HG03108 (cell line): ENCODE data around the gene IGFBPL1.
A peak's percentile ranks its signal among the peaks of the same experiment; 100 is the strongest.
"Not testable (repeated sequence)": the region's sequence is repeated elsewhere in the genome, so short reads cannot be mapped to it uniquely, and the experiment has no call there.

ENCODE experiments used
- ATAC-seq: cut with Tn5 transposase; IDR thresholded peaks from one replicate; pipeline ENCODE4 v1.9.1; 2021; ENCODE audit warnings: moderate library complexity; ENCODE audit not compliant: unreplicated experiment

The IGFBPL1 gene

DNA sequence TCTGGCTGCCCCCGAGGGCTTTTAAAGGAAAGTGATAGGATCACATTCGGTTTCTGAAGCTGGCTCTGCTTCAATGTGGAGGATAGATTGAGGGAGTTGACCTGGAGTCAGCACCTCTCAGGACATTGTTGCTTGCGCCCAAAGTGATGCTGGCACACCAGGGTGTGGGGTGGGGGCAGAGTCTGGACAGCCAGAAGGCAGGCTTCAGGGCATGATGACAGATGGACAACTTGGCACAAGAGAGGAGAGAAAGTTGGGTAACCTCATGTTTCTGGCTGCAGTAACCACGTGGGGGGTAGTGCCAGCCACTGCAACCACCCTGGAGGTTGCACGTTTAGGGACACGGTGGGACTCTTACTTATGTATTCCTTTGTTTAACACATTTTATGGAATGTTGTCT is 22.3 kb downstream of the IGFBPL1 start:
- no peak for ATAC-seq

DNA sequence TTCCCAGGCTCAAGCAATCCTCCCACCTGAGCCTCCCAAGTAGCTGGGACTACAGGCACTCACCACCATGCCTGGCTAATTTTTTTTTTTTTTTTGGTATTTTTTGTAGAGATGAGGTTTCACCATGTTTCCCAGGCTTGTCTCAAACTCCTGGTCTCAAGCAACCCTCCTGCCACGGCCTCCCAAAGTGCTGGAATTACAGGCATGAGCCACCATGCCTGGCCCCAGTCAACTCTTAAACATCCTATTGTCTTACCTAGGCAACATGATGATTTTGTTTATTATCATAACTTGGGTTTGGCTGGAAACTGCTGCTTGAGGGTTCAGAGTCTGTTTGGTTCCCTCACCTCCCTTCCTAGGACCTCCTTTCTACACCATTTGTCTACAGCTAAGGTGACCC is 25.1 kb downstream of the IGFBPL1 start:
- not testable (repeated sequence) for ATAC-seq

DNA sequence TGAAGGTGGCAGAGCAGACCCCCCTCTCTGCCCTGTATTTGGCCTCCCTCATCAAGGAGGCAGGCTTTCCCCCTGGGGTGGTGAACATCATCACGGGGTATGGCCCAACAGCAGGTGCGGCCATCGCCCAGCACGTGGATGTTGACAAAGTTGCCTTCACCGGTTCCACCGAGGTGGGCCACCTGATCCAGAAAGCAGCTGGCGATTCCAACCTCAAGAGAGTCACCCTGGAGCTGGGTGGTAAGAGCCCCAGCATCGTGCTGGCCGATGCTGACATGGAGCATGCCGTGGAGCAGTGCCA is 27.9 kb downstream of the IGFBPL1 start:
- no peak for ATAC-seq

- no peak for ATAC-seq
These were observed 28.4 kb downstream of the IGFBPL1 start for GRCh38 chr9:38395653-38396370.

GRCh38 chr9:38394416-38394815 is 29.8 kb downstream of the IGFBPL1 start:
- ATAC-seq, result no peak

DNA sequence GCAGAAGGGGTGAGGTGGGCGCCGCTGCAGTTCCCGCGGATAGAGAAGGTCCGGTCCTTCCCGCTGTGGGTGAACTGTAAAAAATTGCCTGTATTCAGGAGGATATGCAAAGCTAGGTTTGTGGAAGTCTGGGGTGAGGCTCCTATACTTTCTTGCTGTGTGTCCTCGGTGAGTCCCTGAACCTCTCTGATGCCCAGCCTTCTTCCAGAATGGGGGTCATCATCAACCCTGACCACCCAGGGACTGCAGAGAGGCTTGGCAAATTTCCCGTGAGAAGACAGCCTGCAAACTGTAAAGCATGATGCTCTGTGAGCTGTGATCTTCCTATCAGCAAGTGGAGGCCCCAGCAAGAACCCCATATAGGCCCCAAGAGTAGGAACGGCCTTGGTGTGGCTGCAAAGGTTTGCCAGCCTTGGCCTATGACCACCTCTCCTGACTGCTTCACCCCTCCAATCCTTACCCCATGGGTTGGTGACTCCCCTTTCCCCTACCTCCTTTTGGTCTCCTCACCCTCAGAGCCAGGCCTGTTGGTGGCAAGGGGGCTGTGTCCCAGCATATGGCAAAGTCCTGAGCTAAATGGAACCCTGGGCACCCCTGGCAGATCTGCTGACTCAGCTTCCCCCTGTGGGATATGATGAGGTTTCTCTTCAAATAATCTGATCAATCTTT is 31.0 kb downstream of the IGFBPL1 start:
- ATAC-seq, result no peak

GRCh38 chr9:38392235-38393127 is 31.8 kb downstream of the IGFBPL1 start, which contains the start of gene ALDH1B1:
Gene ALDH1B1 (plus strand): TSS chr9:38392702. CDS start chr9:38395749, 3,047 bp downstream.
- peak; percentile 99 for ATAC-seq

DNA sequence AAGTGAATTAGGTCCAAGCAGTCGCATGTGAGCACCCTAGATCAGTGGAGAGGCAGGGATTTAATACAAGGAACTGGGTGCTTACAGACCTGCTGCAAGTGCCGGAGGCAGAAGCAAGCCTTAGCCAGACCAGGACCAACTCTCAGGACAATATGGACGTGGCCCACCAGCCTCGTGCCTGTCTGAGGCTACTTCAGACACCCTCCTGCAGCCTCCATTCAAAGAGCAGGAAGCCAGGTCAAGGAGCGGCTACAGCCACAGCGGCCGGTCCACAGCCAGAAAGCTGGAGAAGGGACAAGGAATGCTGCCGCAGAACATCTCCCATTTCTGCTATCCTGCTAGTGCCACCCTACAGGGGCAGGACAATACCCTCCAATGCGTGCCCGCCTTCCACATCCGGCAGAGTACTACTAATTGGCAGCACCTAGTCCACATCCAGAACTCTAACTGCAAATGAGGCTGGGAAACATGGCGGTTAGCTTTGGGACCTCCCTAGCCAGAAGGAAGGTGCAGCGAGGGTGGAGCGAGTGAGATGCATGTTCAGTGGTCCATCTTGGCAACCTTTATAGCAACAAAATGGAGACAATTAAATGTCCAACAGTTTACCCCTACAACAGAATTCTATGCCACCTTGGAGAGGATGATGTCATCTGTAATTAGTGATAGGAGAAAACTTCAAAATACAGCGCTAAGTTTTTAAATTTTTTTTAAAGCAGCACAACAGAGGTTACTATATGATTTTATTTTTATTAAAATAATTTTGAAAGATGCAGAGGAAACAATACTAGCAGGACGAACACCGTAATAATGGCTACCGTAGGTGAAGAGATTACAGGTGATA is 32.8 kb downstream of the IGFBPL1 start:
- no peak for ATAC-seq

GRCh38 chr9:38390851-38391250 is 33.4 kb downstream of the IGFBPL1 start:
- ATAC-seq, result no peak

DNA sequence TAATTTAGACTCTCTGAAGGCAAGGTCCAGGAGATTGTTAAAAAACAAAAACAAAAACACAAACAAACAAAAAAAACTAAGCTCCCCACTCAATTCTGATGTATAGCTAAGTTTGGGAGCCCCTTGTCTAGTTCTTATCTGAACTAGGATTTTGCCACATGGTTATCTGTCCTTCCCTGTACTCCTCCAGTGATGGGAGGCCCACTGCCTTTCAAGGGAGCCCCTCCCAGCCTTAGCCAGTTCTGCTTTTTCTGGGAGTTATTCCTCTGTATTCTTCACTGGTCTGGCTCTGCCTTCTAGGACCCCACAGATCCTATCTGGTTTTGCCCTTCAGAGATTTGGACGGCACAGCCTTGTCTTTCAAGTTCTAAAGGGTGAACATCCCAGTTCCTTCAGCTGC is 33.8 kb downstream of the IGFBPL1 start:
- ATAC-seq, result no peak

GRCh38 chr9:38389313-38389712 is 34.9 kb downstream of the IGFBPL1 start:
- no peak for ATAC-seq

GRCh38 chr9:38388283-38389223 is 35.7 kb downstream of the IGFBPL1 start:
- ATAC-seq, result no peak

DNA sequence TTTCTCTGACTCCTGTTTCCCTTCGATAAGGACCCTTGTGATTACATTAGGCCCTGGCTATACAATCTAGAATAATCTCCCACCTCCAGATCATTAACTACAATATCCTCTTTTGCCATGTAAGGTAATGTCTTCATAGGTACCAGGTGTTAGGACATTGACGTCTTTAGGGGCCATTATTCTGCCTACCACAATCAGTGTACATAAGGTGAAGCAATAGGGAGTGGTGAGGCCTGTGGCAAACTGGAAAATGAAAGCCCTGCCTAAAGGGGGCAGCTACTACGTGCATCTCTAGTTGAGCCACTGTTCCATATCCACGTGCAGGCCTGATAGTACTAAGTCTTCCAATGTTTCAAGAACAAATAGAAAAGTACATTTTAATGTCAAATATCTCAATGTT is 36.5 kb downstream of the IGFBPL1 start:
- no peak for ATAC-seq

DNA sequence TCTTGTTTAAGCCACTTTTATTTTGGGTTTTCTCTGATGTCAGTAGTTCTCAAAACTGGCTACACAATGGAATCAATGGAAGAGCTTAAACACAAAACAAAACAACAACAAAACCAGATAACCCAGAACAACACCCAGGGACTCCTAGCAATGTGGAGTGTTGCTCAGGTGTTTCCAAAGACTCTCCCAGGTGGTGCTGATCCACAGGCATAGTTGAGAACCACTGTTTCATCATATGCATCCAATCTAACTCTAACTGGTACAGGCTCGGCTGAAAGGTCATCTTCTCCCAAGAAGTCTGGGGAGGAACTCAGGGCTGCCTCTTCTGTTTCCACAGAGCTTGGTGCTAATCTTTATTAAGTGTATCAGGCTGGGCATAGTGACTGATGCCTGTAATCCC is 37.2 kb downstream of the IGFBPL1 start:
- ATAC-seq, result no peak

DNA sequence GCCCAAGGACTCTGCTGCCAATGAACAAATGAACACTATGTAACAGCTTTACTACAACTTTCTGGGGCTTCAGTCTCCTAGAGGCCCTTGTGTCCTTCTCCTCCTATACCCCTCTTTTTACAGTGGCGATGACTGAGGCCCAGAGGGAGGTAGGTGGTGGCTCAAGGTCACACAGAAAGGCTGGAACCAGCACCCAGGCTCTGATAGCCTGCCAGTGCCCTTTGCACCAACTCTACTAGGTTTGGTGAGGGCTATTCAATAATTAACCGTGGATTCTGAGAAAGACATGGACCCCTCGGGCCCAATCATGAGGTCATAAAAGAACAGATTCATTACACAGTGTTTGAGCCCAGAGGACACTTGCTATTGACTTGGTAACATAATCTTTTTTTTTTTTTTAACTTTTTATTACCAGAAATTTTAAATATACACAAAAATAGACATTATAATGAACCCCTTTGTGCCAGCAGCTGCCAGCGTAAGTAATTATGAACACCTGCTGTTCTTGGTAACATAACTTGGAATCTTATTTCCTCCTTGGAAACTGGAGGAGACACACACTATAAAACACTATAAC is 37.8 kb downstream of the IGFBPL1 start:
- no peak for ATAC-seq

GRCh38 chr9:38385896-38386295 is 38.4 kb downstream of the IGFBPL1 start:
- no peak for ATAC-seq

GRCh38 chr9:38384990-38385848 is 39.0 kb downstream of the IGFBPL1 start:
- no peak for ATAC-seq

DNA sequence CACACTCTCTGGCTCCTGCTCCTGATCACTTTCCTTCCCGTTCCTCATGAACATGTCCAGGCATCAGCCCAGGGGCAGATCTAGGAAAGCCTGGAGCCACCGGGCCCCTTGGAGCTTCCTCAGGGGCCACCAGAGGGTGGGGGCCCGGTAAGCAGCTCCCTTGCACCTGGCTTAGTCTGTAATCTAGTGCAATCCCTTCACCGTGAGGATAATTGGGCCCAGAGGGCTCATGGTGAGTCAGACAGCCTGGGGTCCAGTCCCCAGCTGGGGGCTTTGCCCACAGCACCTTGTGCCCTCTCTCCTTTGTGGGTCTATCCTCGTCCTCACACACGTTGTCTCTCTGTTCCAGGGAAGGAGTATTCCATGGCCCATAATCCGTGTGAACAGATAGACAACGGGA is 42.1 kb downstream of the IGFBPL1 start:
- ATAC-seq, result no peak
